DND-41 (cell line): Measurements from ENCODE around the gene WDFY4.

ENCODE experiments used
- ATAC-seq: fragments of 200-7000 bp; cut with Tn5 transposase; 3 replicates; pipeline ENCODE4 v1.9.1; 2021; ENCODE audit warnings: low read depth; ENCODE audit not compliant: insufficient read depth
- DNase-seq: peaks from one replicate; pipeline ENCODE4 v3.0.0-alpha.2; 2020
- H2AFZ ChIP-seq: 2 replicates; pipeline ENCODE4 v1.6.0; 2012; ENCODE audit warnings: low read depth, low read length
- H3K27ac ChIP-seq: 2 replicates; pipeline ENCODE4 v1.5.1; 2012; ENCODE audit warnings: low read length, inconsistent platforms
- H3K27me3 ChIP-seq: fragments of 200-600 bp; sonication (generic); 2 replicates; pipeline ENCODE4 v1.6.0; 2012; ENCODE audit warnings: low read length, mild to moderate bottlenecking, inconsistent platforms; ENCODE audit not compliant: insufficient read depth, poor library complexity
- H3K36me3 ChIP-seq: 2 replicates; pipeline ENCODE4 v1.5.1; 2012; ENCODE audit warnings: low read length, inconsistent platforms; ENCODE audit not compliant: insufficient read depth
- H3K4me1 ChIP-seq: 2 replicates; pipeline ENCODE4 v1.5.1; 2012; ENCODE audit warnings: mild to moderate bottlenecking, low read length; ENCODE audit not compliant: insufficient read depth
- H3K4me2 ChIP-seq: 2 replicates; pipeline ENCODE4 v1.6.0; 2012; ENCODE audit warnings: mild to moderate bottlenecking, moderate library complexity, low read length, inconsistent platforms; ENCODE audit not compliant: insufficient read depth
- H3K4me3 ChIP-seq, 2 experiments: fragments of 200-600 bp in 1 of 2; shearing (Covaris generic) in 1 of 2; 2 replicates each; pipeline ENCODE4 v1.5.1; 2012 to 2016; ENCODE audit warnings: inconsistent platforms in 2 of 2, low read length in 2 of 2, mild to moderate bottlenecking in 2 of 2, low read depth in 1 of 2, moderate library complexity in 1 of 2
- H3K79me2 ChIP-seq: 2 replicates; pipeline ENCODE4 v1.6.0; 2012; ENCODE audit warnings: low read length, inconsistent platforms; ENCODE audit not compliant: insufficient read depth
- H3K9ac ChIP-seq: 2 replicates; pipeline ENCODE4 v1.6.0; 2012; ENCODE audit warnings: low read depth, mild to moderate bottlenecking, inconsistent platforms, low read length, moderate library complexity
- H3K9me3 ChIP-seq: 2 replicates; pipeline ENCODE4 v1.5.1; 2012; ENCODE audit warnings: low read length, moderate library complexity, mild to moderate bottlenecking, inconsistent platforms; ENCODE audit not compliant: insufficient read depth, severe bottlenecking
- H4K20me1 ChIP-seq: 2 replicates; pipeline ENCODE4 v1.6.0; 2012; ENCODE audit warnings: low read length; ENCODE audit not compliant: insufficient read depth
- EZH2 ChIP-seq: IDR thresholded peaks from 3 replicates; pipeline ENCODE4 v1.6.1; 2012; ENCODE audit warnings: borderline replicate concordance, low read depth, mild to moderate bottlenecking, moderate library complexity, low read length, inconsistent platforms; ENCODE audit not compliant: severe bottlenecking
- TF ChIP-seq, protein P1 (sequence below): IDR thresholded peaks from 2 replicates; pipeline ENCODE4 v1.5.1; 2012; ENCODE audit warnings: borderline replicate concordance, low read length, moderate library complexity, mild to moderate bottlenecking; ENCODE audit not compliant: poor library complexity, severe bottlenecking; ENCODE audit errors: extremely low read depth

WDFY4 gene

DNA sequence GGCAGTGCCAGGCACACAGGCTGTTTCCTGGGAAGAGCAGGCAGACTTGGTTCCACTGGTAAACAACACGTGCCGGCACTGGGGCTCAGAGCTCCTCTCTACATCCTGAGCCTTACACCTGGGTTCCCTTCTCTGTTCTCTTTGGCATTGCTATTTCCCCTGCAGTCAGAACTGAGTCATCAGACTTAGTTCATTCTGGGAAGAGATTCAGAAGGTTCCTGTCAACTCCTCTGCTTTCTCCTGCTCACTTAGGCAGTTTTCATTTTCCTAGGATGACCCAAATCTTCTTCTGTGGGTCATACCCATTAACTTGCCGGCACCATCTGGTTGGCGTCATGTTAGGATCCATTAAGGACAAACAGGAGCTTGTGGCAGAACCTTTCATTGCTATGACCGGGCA, 288.4 kb downstream of the WDFY4 start:
- Histone ChIP-seq H3K4me3 (no peak overlapping the region), H3K4me1 (no peaks in the 10 kb centered on the region), H3K36me3 (no peaks in the 10 kb centered on the region), H4K20me1 (no peaks in the 10 kb centered on the region), H3K27ac (no peak overlapping the region), H2AFZ (no peak overlapping the region), H3K9ac (no peak overlapping the region), H3K27me3 (no peaks in the 10 kb centered on the region), H3K79me2 (no peaks in the 10 kb centered on the region), H3K4me2 (no peak overlapping the region), H3K9me3 (no peaks in the 10 kb centered on the region)
- no peak for ATAC-seq
- no peak for DNase-seq
- TF ChIP-seq, protein P1, sequence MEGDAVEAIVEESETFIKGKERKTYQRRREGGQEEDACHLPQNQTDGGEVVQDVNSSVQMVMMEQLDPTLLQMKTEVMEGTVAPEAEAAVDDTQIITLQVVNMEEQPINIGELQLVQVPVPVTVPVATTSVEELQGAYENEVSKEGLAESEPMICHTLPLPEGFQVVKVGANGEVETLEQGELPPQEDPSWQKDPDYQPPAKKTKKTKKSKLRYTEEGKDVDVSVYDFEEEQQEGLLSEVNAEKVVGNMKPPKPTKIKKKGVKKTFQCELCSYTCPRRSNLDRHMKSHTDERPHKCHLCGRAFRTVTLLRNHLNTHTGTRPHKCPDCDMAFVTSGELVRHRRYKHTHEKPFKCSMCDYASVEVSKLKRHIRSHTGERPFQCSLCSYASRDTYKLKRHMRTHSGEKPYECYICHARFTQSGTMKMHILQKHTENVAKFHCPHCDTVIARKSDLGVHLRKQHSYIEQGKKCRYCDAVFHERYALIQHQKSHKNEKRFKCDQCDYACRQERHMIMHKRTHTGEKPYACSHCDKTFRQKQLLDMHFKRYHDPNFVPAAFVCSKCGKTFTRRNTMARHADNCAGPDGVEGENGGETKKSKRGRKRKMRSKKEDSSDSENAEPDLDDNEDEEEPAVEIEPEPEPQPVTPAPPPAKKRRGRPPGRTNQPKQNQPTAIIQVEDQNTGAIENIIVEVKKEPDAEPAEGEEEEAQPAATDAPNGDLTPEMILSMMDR = no peak
- no peak for TF ChIP-seq EZH2

DNA sequence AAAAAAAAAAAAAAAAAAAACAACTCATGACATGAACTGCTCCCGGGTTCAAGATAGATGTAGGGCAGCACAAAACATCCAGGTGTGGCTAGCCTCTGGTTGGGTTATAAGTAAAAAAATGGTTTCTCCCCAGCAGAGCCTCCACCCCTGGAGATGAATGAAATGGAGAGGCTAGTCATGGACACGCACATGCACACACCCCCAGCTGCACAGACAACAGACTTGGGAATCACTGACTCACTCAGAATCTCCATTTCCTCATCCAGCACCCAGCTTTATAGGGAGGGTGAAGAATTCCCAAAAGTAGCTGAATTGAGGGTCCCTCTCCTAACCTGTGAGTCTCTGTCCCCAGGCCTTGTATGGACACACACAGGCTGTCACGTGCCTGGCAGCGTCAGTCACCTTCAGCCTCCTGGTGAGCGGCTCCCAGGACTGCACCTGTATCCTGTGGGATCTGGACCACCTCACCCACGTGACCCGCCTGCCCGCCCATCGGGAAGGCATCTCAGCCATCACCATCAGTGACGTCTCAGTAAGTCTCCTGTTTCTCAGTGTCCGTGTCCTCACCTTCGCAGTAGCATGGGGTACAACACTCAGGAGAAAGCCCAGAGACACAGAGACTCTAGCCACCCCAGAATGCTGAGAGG, 290.0 kb downstream of the WDFY4 start:
- Histone ChIP-seq H3K4me2 (no peak overlapping the region), H3K36me3 (no peaks in the 10 kb centered on the region), H3K79me2 (no peaks in the 10 kb centered on the region), H3K27me3 (no peaks in the 10 kb centered on the region), H3K9me3 (no peaks in the 10 kb centered on the region), H3K4me3 (no peak overlapping the region), H2AFZ (no peak overlapping the region), H3K4me1 (no peaks in the 10 kb centered on the region), H3K27ac (no peak overlapping the region), H3K9ac (no peak overlapping the region), H4K20me1 (no peaks in the 10 kb centered on the region)
- ATAC-seq (no peak), DNase-seq (no peak)
- TF ChIP-seq, protein P1 = no peak

DNA sequence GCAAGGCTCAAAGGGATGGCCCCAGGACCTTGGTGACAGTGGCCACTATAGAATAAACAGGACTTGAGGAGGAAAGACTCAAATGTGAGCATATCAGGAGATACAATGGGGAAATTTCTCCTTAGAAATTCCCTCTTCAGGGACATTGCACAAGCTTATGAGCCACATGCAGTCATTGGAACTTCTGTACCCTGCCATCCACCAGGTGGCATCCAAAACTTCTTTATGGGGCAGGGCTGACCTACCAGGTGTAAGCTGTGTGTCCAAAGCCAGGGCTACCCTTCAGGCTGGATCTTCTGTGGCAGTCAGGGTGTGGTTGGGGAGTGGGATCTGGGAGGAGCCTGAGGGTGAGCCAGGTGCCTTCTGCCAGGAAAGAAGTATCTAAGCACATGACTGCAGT, 291.5 kb downstream of the WDFY4 start:
- Histone ChIP-seq H3K9ac (no peak overlapping the region), H3K4me3 (no peak overlapping the region), H3K36me3 (no peaks in the 10 kb centered on the region), H3K79me2 (no peaks in the 10 kb centered on the region), H4K20me1 (no peaks in the 10 kb centered on the region), H3K4me1 (no peaks in the 10 kb centered on the region), H3K4me2 (no peak overlapping the region), H3K27me3 (no peaks in the 10 kb centered on the region), H2AFZ (no peak overlapping the region), H3K9me3 (no peaks in the 10 kb centered on the region), H3K27ac (no peak overlapping the region)
- ATAC-seq (no peak), DNase-seq (no peak)
- TF ChIP-seq EZH2 = no peak
- TF ChIP-seq, protein P1 = peak; percentile 19

DNA sequence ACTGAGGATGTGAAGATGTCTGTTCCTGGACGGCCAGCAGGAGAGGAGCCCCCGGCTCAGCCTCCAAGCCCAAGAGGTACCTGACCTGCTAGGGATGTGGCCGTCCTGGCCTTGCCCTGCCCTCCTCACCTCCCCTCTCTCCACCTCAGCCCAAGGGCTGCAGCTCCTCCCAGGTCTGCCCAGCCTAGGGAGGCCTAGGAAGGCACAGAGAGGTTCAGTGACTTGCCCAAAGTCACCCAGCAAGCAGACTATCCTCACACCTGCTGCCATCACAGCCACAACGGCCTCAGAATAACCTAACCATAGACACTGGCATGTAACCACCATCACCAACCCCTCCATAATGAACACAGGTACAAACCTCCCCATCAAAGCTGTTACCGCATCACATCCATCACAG, 293.6 kb downstream of the WDFY4 start:
- no peak overlapping the region for H3K4me2 ChIP-seq
- H4K20me1 ChIP-seq = no peaks in the 10 kb centered on the region
- no peak overlapping the region for H3K27ac ChIP-seq
- TF ChIP-seq EZH2 = no peak
- TF ChIP-seq, protein P1 = no peak
- H2AFZ ChIP-seq = no peak overlapping the region
- H3K9me3 ChIP-seq = no peaks in the 10 kb centered on the region
- no peaks in the 10 kb centered on the region for H3K79me2 ChIP-seq
- no peaks in the 10 kb centered on the region for H3K4me1 ChIP-seq
- no peak overlapping the region for H3K4me3 ChIP-seq
- DNase-seq = no peak
- no peak for ATAC-seq
- H3K36me3 ChIP-seq = no peaks in the 10 kb centered on the region
- no peak overlapping the region for H3K9ac ChIP-seq
- H3K27me3 ChIP-seq = no peaks in the 10 kb centered on the region
